IPS-18c (cell line): ENCODE measurements around the gene DNAJC4.

ENCODE experiments used
- H3K4me3 ChIP-seq: 2 replicates; pipeline ENCODE4 v1.7.0; 2013; ENCODE audit warnings: low read depth, mild to moderate bottlenecking, low read length, moderate library complexity; ENCODE audit not compliant: insufficient read depth
- H3K9me3 ChIP-seq: one replicate; pipeline ENCODE4 v1.6.1; 2013; ENCODE audit warnings: mild to moderate bottlenecking, low read length, moderate library complexity; ENCODE audit not compliant: control insufficient read depth, insufficient read depth

Gene DNAJC4

DNA sequence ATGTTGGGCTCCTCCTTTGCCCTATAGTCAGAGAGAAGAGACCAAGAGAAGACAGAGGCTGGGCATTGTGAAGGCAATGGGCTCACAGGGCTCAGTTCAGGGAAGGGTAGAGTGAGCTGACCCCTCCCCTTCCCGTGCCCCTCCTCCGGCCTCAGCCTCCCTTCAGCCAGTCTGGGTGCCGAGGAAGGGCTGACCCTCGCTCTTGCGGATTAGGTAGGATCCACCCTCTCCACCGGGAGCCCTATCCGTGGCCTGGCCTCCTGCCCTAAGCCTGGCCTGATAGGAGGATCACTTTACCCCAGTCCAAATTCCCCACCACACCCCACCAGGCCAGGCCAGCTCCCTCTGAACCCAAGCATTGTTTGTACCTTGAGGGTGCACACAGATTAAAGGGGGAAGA, 18.2 kb downstream of the DNAJC4 start:
- Histone ChIP-seq H3K9me3 (no peaks in the 10 kb centered on the region), H3K4me3 (peak overlapping the region; percentile 2; the same call in 1 of the 2 replicates)

DNA sequence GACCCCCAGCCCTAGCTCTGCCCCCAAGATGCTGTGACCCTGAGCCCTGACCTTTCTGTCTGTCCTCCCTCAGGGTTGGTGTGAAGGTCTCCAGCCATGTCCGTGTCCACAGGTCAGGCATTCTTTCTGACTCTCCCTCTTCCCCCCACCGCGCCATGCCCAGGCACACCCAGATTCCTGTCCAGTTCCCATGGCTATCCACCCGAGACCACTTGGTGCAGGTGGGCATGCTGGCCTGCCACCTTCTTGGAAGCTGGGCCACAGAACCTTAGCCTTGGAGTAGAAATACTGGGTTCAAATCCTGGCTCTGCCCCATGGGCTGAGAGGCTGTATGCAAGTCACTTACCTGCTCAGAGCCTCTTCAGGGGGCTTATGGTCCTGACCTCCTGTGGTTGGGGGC, 18.7 kb downstream of the DNAJC4 start:
- no peaks in the 10 kb centered on the region for H3K9me3 ChIP-seq
- peak overlapping the region; percentile 2; the same call in 1 of the 2 replicates for H3K4me3 ChIP-seq

DNA sequence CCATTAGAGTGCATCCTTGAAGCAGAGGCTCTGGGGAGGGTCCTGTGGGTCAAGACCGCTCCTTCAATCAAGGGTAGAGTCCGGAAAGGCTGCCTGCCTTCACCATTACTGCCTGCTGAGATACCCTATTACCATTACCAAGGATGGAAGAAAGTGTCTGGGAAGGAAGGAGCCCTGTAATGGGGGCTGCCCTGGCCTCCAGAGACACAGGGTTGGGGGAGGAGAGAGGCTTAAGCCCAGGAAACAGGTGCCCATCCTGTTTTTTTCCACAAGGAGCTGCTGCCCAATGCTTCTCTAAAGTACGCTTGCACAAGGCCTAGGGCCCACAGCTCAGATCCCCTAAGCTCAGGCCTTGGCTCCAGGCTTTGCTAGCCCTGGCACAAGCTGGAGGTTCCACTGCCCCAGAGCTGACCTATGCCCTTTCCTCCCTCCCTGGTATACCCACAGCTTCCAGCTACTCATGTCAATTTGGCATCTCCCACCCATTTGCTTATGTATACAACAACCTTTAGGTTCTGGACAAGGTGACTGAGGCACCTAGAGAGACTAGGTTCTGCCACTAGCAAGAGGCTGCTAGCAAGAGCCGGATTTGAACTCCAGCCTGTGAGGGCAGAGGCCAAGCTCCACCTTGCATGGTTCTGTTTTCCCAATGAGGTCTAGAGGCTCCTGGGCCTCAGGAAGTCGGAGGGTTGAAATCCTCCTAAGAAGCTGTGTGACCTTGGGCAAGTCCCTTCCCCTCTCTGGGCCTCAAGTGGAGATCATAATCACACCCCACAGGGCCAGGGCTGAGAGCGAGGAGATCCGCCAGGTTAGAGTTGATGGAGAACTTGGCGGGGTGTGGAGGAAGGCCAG, 19.4 kb downstream of the DNAJC4 start:
- Histone ChIP-seq H3K4me3 (no peak overlapping the region), H3K9me3 (no peaks in the 10 kb centered on the region)

DNA sequence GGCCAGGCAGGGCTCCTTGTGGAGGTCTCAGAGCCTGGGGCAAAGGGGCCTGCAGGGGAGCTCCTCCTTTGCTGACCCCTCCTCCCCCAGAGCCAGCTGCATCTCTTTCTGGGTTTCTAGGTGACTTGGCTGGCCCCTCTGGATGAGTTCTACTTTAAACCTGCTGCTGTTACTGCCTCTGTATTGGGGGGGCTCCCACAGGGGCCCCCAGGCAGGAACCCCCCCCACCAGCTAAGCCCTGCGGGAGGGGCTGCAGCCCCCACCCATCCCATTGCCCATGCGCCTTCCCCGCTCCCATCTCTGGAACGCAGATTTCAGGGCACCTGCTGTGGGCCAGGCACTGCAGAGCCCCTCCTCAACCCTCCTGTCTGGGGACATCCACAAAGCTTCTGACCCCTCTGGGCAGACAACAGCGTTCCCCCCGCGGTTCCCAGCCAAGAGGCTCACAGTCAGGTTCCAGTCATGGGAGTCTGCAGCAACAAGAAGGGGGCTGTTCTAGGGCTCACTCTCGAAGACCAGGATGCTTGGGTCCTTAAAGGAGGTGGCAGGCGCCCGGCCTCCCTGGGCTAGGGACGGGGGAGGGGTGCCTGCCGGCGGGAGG, 20.2 kb downstream of the DNAJC4 start:
- Histone ChIP-seq H3K9me3 (no peaks in the 10 kb centered on the region), H3K4me3 (peak overlapping the region; percentile 51)

DNA sequence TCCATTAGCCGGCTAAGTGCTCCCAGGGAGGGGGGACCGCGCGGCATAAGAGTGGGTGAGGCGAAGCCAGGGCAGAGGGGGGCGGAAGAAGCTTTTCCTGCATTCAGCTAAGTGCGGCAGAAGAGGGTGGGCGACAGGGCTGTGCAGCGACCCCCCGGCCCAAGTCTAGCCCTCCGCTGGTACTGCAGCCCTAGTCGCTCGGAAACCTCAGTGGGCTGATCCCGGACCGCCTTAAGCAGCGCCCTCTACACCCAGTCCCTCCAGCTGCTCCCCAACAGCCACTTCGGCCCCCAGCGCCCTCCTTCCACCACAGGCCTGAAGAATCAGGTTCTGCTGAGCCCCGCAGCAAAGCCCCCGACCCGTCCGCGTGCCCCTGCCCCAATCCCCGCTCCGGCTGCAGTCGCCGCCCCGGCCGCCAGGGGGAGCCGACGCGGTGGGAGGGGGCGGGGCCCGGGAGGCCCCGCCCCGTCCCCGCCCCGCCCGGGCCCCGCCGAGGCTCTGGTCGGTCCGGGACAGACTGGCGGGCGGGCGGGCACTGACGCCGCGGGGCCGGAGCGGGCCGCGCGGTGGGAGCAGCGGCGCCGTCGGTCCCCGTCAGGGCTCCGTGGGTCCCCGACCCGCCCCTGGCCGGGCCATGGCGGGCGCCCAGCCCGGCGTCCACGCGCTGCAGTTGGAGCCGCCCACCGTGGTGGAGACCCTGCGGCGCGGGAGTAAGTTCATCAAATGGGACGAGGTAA, 20.8 kb downstream of the DNAJC4 start, which contains the start of gene PLCB3:
Gene PLCB3, plus strand, starts transcription at position 515 of the 737 bp plus-strand sequence. Its CDS starts 120 bp downstream, at position 635.
- no peaks in the 10 kb centered on the region for H3K9me3 ChIP-seq

DNA sequence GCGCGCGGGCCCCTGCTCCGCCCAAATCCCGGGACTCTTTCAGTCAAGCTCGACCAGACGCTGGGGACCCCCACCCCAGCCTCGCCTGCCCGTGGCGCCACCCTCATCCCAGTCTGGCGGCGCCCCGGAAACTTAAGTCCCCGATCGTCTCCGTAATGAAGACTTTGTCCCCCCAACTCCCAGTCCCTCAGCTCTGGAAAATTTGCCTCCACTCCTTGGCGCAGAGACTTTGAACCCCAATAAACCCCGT, 21.3 kb downstream of the DNAJC4 start:
- Histone ChIP-seq H3K9me3 (no peaks in the 10 kb centered on the region), H3K4me3 (peak overlapping the region; percentile 87)

More for the DNA sequence above, 20.8 kb downstream of the DNAJC4 start, which contains the start of gene PLCB3:
- H3K4me3 ChIP-seq = peak within 1 kb of the TSS; percentile 87

DNA sequence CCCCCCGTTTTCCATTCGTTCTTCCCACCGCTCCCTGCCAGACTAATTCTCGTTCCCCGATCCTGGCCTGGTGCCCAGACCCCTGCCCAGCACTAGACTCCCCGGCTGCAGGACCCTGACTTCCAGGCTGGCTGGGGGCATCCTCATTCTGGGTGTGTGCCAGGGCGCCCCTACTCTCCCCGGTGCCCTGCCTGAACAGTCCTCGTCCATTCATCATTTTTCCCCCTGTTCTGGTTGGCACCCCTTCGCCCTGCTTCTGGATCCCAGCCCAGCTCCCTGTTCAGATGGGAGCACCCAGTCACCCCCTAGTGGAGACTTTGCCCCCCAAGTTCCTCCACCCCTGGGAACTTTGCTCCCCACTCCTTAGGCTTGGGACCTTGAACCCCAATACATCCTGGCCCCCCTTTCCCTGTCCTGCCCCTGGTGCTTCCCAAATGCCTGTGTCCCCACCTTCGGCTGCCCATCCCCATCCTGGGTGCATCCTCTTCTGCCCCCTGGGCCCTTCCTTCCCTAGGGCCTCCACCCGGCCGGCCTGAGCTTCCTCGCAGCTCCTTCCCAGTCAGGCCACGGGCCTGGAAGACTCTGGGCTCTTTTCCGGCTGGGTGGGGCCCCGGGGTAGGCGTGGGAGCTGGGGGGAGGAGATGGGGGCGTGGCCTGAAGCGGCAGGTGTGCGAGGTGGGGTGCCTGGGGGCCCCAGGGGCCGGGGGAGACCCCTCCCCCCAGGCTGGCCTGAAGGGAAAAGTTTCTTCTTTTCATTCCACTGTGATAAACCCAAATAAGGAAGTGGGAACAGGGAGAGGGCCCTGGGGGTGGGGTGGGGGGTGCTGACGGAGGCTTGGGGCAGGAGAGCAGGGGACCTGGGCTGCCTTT, 21.9 kb downstream of the DNAJC4 start:
- Histone ChIP-seq H3K4me3 (peak overlapping the region; percentile 87), H3K9me3 (no peaks in the 10 kb centered on the region)

DNA sequence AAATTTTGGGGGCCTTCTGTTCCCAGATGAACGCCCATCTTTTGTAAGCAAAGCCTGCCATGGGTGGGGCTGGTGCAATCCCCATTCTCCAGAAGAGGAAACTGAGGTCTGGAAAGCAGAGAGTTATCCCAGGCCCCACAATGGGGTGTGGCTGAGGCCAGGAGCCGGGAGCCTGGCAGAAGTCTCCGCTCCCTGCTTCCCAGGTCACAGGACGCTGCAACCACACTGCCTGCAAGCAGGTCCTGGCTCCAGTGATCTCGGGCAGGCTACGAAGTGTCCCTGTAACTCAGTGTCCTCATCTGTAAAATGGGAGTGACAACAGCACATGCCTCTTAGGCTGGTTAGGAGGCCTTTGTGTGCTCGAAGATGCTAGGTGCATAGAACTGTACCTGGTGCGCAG, 22.7 kb downstream of the DNAJC4 start:
- H3K4me3 ChIP-seq = peak overlapping the region; percentile 28; the same call in 1 of the 2 replicates

DNA sequence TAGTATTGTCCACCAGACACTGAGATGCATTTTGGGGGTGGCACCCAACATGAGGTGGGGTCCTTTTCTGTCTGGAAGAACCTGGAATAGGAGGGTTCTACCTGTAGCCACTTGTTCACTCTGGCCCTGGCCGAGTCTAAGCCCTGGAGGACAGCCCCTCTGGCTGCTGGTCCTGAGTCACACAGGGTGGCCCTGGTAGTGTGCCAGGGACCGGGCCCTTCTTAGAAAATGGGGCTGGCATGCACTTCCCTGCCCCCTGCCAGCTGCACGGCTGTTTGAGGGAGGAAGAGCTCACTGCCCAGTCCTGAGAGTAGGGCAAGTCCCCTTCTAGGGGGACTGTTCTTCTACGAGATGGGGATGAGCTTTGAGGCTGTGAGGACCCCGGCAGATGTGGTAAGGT, 23.1 kb downstream of the DNAJC4 start:
- H3K4me3 ChIP-seq = no peak overlapping the region
- H3K9me3 ChIP-seq = no peaks in the 10 kb centered on the region

More for the DNA sequence above, 22.7 kb downstream of the DNAJC4 start:
- H3K9me3 ChIP-seq = no peaks in the 10 kb centered on the region

DNA sequence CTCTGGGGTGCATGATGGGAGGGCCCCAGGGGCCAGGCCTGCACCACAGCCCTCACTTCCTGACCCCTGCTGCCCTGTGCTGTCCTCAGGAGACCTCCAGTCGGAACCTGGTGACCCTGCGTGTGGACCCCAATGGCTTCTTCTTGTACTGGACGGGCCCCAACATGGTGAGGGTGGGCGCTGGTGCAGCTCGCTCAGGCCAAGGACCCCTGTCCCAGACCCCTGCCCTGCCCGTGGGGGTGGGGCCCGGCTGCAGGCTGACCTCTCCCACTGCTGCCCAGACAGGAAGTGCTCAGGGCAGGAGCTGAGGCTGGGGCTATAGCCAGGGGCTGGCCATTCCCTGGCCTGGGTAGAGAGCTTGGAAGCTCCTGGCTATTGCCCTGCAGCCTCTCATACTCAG, 24.0 kb downstream of the DNAJC4 start:
- Histone ChIP-seq H3K4me3 (no peak overlapping the region), H3K9me3 (no peaks in the 10 kb centered on the region)

DNA sequence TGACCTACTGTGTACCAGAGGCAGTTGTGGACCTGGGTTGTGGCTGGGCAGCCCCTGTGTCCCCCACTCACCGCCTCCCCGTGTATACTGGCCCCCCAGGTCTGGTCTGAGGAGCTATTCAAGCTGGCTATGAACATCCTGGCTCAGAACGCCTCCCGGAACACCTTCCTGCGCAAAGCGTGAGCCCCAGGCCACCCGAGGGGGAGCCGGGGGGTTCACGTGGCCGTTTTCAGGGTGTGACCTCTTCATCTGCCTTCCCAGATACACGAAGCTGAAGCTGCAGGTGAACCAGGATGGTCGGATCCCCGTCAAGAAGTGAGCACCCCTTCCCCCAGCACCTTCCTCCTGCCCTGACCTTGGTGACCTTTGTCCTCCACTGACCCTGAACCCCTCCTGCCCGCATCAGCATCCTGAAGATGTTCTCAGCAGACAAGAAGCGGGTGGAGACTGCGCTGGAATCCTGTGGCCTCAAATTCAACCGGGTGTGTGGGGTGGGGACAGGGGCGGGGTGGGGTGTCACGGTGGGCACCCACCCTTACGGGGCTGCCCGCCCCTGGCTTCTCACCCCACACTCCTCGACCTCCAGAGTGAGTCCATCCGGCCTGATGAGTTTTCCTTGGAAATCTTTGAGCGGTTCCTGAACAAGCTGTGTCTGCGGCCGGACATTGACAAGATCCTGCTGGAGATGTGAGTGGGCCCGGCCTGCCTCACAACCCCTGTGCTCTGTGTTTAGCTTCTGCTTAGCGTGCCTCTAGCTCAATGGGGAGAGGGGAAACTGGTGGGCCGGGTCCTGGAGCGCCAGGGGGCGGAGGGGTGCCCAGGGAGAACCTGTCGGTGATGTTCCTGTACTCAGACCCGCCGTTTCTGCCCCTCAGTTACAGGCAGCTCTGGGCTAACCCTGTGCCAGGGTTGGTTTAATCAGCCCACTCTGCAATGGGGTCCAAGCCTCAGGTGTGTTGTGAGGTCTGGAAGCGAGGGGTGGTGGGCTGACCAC, 25.1 kb downstream of the DNAJC4 start:
- no peaks in the 10 kb centered on the region for H3K9me3 ChIP-seq
- no peak overlapping the region for H3K4me3 ChIP-seq

DNA sequence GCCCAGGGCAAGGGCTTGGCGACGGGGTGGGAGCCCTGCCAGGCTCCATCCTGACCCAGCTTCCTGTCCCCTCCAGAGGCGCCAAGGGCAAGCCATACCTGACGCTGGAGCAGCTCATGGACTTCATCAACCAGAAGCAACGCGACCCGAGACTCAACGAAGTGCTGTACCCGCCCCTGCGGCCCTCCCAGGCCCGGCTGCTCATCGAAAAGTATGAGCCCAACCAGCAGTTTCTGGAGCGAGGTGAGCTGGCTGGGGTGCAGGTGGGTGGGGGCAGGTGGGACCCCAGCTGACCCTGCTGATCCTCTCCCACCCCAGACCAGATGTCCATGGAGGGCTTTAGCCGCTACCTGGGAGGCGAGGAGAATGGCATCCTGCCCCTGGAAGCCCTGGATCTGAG, 26.0 kb downstream of the DNAJC4 start:
- no peak overlapping the region for H3K4me3 ChIP-seq

DNA sequence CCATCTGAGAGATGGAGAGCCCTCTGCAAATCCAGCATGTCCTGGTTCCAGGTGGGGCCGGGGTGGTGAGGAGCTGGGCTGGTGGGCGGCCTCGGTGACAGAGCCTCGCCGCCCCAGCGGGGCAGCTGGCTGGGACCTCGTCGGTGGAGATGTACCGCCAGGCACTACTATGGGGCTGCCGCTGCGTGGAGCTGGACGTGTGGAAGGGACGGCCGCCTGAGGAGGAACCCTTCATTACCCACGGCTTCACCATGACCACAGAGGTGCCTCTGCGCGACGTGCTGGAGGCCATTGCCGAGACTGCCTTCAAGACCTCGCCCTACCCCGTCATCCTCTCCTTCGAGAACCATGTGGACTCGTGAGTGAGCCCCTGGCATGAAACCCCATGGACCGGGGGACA, 28.0 kb downstream of the DNAJC4 start:
- no peaks in the 10 kb centered on the region for H3K9me3 ChIP-seq

More for the DNA sequence above, 26.0 kb downstream of the DNAJC4 start:
- no peaks in the 10 kb centered on the region for H3K9me3 ChIP-seq

DNA sequence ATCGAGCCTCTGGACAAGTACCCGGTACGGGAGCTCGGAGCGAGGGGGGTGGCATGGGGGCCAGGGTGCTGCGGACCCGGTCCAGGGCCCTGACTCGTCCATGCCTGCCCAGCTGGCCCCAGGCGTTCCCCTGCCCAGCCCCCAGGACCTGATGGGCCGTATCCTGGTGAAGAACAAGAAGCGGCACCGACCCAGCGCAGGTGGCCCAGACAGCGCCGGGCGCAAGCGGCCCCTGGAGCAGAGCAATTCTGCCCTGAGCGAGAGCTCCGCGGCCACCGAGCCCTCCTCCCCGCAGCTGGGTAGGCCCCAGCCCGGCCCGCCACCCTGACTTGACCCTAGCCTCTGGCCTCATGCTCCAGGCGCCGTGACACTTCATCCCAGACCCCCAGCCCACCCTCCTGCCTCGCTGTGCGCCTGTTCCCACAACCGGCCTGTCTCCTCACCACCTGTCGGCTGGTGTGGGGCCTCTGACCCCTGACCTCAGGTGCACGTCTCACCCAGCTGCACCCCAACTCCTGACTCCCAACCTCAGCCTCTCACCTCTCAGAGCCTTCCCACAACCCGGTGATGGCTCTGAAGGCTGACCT, 28.7 kb downstream of the DNAJC4 start:
- Histone ChIP-seq H3K4me3 (no peak overlapping the region), H3K9me3 (no peaks in the 10 kb centered on the region)

More for the DNA sequence above, 28.0 kb downstream of the DNAJC4 start:
- no peak overlapping the region for H3K4me3 ChIP-seq

DNA sequence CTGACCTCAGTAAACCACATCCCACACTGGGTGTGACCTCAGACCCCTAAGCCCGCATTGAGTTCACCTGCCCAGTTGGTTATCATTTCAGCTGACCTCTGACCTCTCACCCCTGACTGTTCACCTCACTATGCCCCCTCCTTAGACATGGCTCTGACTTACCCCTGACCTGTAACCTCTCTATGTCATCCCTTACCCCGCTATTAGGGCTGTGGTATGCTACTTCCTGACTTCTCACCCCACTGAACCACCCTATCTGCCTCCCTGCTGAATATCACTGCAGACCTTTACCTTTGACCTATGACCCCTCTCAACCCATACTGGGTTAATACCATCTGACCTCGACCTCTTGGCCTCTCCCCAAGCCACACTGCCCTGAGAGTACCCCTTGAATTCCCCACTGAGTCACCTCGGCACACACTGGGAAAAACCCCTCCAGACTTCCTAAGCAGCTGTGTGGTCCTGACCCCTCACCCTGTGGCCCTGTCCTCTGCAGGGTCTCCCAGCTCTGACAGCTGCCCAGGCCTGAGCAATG, 29.3 kb downstream of the DNAJC4 start:
- Histone ChIP-seq H3K4me3 (no peak overlapping the region), H3K9me3 (no peaks in the 10 kb centered on the region)
